ENCODE measurements around the gene SYN1.

The SYN1 gene

GRCh38 chrX:47590984-47591383 lies 28.7 kb downstream of the SYN1 start:
- Histone ChIP-seq H3K79me2 (ENCODE audit: control insufficient read depth, insufficient read depth, low read length, poor library complexity) (no peaks in the 10 kb centered on the region), H3K36me3 (ENCODE audit: control insufficient read depth in 1 of 2, insufficient read depth in 2 of 2, low read length in 2 of 2) (peaks cover 0 to 3% of the 10 kb centered on the region in 2 experiments)
- no CpG with 5 or more reads among the region's 5 CpGs for WGBS (ENCODE audit: extremely low coverage, insufficient coverage, insufficient read length)

GRCh38 chrX:47587906-47588735 lies 31.5 kb downstream of the SYN1 start:
- Histone ChIP-seq H3K14ac (ENCODE audit: low read length) (no peak overlapping the region), H4K12ac (ENCODE audit: low read depth, low read length) (no peak overlapping the region), H4K91ac (ENCODE audit: low read depth, low read length) (no peak overlapping the region), H2AFZ (ENCODE audit: insufficient read depth, low read length, poor library complexity) (no peak overlapping the region), H3K9me3 (ENCODE audit: insufficient read depth, low read depth, low read length) (peaks cover 3% of the 10 kb centered on the region), H3K4me1 (ENCODE audit: control insufficient read depth in 1 of 2, insufficient read depth in 2 of 2, low read length in 2 of 2) (no peaks in the 10 kb centered on the region), H3K4me3 (ENCODE audit: low read depth, low read length) (no peak overlapping the region), H3K27me3 (ENCODE audit: insufficient read depth, low read length) (no peaks in the 10 kb centered on the region), H3K23ac (ENCODE audit: low read length) (no peak overlapping the region), H3K4ac (ENCODE audit: low read depth, low read length) (no peak overlapping the region), H3K27ac (ENCODE audit: low read depth, low read length) (no peak overlapping the region), H3K36me3 (ENCODE audit: control insufficient read depth in 1 of 2, insufficient read depth in 2 of 2, low read length in 2 of 2) (peaks cover 10 to 11% of the 10 kb centered on the region in 2 experiments), H2BK120ac (ENCODE audit: insufficient read depth, low read length, poor library complexity) (no peak overlapping the region), H3K79me2 (ENCODE audit: control insufficient read depth, insufficient read depth, low read length, poor library complexity) (no peaks in the 10 kb centered on the region), H2BK5ac (ENCODE audit: low read depth, low read length, poor library complexity) (no peak overlapping the region), H2BK12ac (ENCODE audit: low read length) (no peak overlapping the region), H4K8ac (ENCODE audit: low read depth, low read length) (no peak overlapping the region), H3K9ac (ENCODE audit: low read length) (no peak overlapping the region), H3K4me2 (ENCODE audit: low read length) (no peak overlapping the region), H3K79me1 (ENCODE audit: low read length) (no peaks in the 10 kb centered on the region), H3K18ac (ENCODE audit: low read length) (no peak overlapping the region), H2AK5ac (ENCODE audit: low read length) (no peak overlapping the region)
- peak; percentile 44 to 60 for DNase-seq
- WGBS (ENCODE audit: extremely low coverage, insufficient coverage, insufficient read length) = no CpG with 5 or more reads among the region's 16 CpGs

More at GRCh38 chrX:47590984-47591383, 28.7 kb downstream of the SYN1 start:
- H2AK5ac ChIP-seq (ENCODE audit: low read length) = no peak overlapping the region
- no peak overlapping the region for H4K12ac ChIP-seq (ENCODE audit: low read depth, low read length)
- no peak for DNase-seq
- H3K27ac ChIP-seq (ENCODE audit: low read depth, low read length) = no peak overlapping the region
- no peak overlapping the region for H2BK5ac ChIP-seq (ENCODE audit: low read depth, low read length, poor library complexity)
- no peak overlapping the region for H3K14ac ChIP-seq (ENCODE audit: low read length)
- no peak overlapping the region for H2BK120ac ChIP-seq (ENCODE audit: insufficient read depth, low read length, poor library complexity)
- H3K27me3 ChIP-seq (ENCODE audit: insufficient read depth, low read length) = no peaks in the 10 kb centered on the region
- H4K8ac ChIP-seq (ENCODE audit: low read depth, low read length) = no peak overlapping the region
- H3K79me1 ChIP-seq (ENCODE audit: low read length) = no peaks in the 10 kb centered on the region
- no peak overlapping the region for H3K4me3 ChIP-seq (ENCODE audit: low read depth, low read length)
- H3K9ac ChIP-seq (ENCODE audit: low read length) = no peak overlapping the region
- H3K9me3 ChIP-seq (ENCODE audit: insufficient read depth, low read depth, low read length) = no peaks in the 10 kb centered on the region
- H2BK12ac ChIP-seq (ENCODE audit: low read length) = no peak overlapping the region
- H3K4me1 ChIP-seq (ENCODE audit: control insufficient read depth in 1 of 2, insufficient read depth in 2 of 2, low read length in 2 of 2) = no peaks in the 10 kb centered on the region
- H4K91ac ChIP-seq (ENCODE audit: low read depth, low read length) = no peak overlapping the region
- no peak overlapping the region for H3K18ac ChIP-seq (ENCODE audit: low read length)
- H3K23ac ChIP-seq (ENCODE audit: low read length) = no peak overlapping the region
- H3K4ac ChIP-seq (ENCODE audit: low read depth, low read length) = no peak overlapping the region
- no peak overlapping the region for H3K4me2 ChIP-seq (ENCODE audit: low read length)
- no peak overlapping the region for H2AFZ ChIP-seq (ENCODE audit: insufficient read depth, low read length, poor library complexity)

- H3K27me3 ChIP-seq (ENCODE audit: insufficient read depth, low read length) = no peaks in the 10 kb centered on the region
- no peak overlapping the region for H3K23ac ChIP-seq (ENCODE audit: low read length)
- peaks cover 3% of the 10 kb centered on the region for H3K79me1 ChIP-seq (ENCODE audit: low read length)
- H3K4ac ChIP-seq (ENCODE audit: low read depth, low read length) = no peak overlapping the region
- no peak overlapping the region for H3K4me2 ChIP-seq (ENCODE audit: low read length)
- no peak overlapping the region for H2AFZ ChIP-seq (ENCODE audit: insufficient read depth, low read length, poor library complexity)
- no peak overlapping the region for H2AK5ac ChIP-seq (ENCODE audit: low read length)
- H2BK120ac ChIP-seq (ENCODE audit: insufficient read depth, low read length, poor library complexity) = no peak overlapping the region
- no peak overlapping the region for H4K8ac ChIP-seq (ENCODE audit: low read depth, low read length)
- H2BK12ac ChIP-seq (ENCODE audit: low read length) = no peak overlapping the region
- H3K4me3 ChIP-seq (ENCODE audit: low read depth, low read length) = no peak overlapping the region
- H2BK5ac ChIP-seq (ENCODE audit: low read depth, low read length, poor library complexity) = no peak overlapping the region
- H3K14ac ChIP-seq (ENCODE audit: low read length) = no peak overlapping the region
- H3K27ac ChIP-seq (ENCODE audit: low read depth, low read length) = no peak overlapping the region
- no peak overlapping the region for H4K12ac ChIP-seq (ENCODE audit: low read depth, low read length)
- peaks cover 3% of the 10 kb centered on the region for H3K9me3 ChIP-seq (ENCODE audit: insufficient read depth, low read depth, low read length)
- H3K36me3 ChIP-seq (ENCODE audit: control insufficient read depth in 1 of 2, insufficient read depth in 2 of 2, low read length in 2 of 2) = peaks cover 10 to 11% of the 10 kb centered on the region in 2 experiments
- H4K91ac ChIP-seq (ENCODE audit: low read depth, low read length) = no peak overlapping the region
- H3K4me1 ChIP-seq (ENCODE audit: control insufficient read depth in 1 of 2, insufficient read depth in 2 of 2, low read length in 2 of 2) = no peaks in the 10 kb centered on the region
- no peak overlapping the region for H3K18ac ChIP-seq (ENCODE audit: low read length)
- no peak overlapping the region for H3K9ac ChIP-seq (ENCODE audit: low read length)
- H3K79me2 ChIP-seq (ENCODE audit: control insufficient read depth, insufficient read depth, low read length, poor library complexity) = peaks cover 2% of the 10 kb centered on the region
- WGBS (ENCODE audit: extremely low coverage, insufficient coverage, insufficient read length) = no CpG with 5 or more reads among the region's 4 CpGs
- no peak for DNase-seq
Observed at GRCh38 chrX:47587091-47587891, 32.4 kb downstream of the SYN1 start.

- no peak overlapping the region for H3K18ac ChIP-seq (ENCODE audit: low read length)
- peaks cover 3% of the 10 kb centered on the region for H3K9me3 ChIP-seq (ENCODE audit: insufficient read depth, low read depth, low read length)
- no peak overlapping the region for H3K14ac ChIP-seq (ENCODE audit: low read length)
- H2BK5ac ChIP-seq (ENCODE audit: low read depth, low read length, poor library complexity) = no peak overlapping the region
- no peak overlapping the region for H2BK120ac ChIP-seq (ENCODE audit: insufficient read depth, low read length, poor library complexity)
- WGBS (ENCODE audit: extremely low coverage, insufficient coverage, insufficient read length) = no CpG with 5 or more reads among the region's 11 CpGs
- H3K27me3 ChIP-seq (ENCODE audit: insufficient read depth, low read length) = no peaks in the 10 kb centered on the region
- no peak overlapping the region for H4K8ac ChIP-seq (ENCODE audit: low read depth, low read length)
- peaks cover 3 to 4% of the 10 kb centered on the region in 2 experiments for H3K4me1 ChIP-seq (ENCODE audit: control insufficient read depth in 1 of 2, insufficient read depth in 2 of 2, low read length in 2 of 2)
- no peak overlapping the region for H2AFZ ChIP-seq (ENCODE audit: insufficient read depth, low read length, poor library complexity)
- no peak overlapping the region for H3K9ac ChIP-seq (ENCODE audit: low read length)
- no peak for DNase-seq
- H3K36me3 ChIP-seq (ENCODE audit: control insufficient read depth in 1 of 2, insufficient read depth in 2 of 2, low read length in 2 of 2) = peaks cover 10 to 11% of the 10 kb centered on the region in 2 experiments
- H3K79me1 ChIP-seq (ENCODE audit: low read length) = peaks cover 6% of the 10 kb centered on the region
- H2AK5ac ChIP-seq (ENCODE audit: low read length) = no peak overlapping the region
- H3K4ac ChIP-seq (ENCODE audit: low read depth, low read length) = no peak overlapping the region
- H4K12ac ChIP-seq (ENCODE audit: low read depth, low read length) = no peak overlapping the region
- no peak overlapping the region for H2BK12ac ChIP-seq (ENCODE audit: low read length)
- no peak overlapping the region for H3K27ac ChIP-seq (ENCODE audit: low read depth, low read length)
- H3K4me3 ChIP-seq (ENCODE audit: low read depth, low read length) = no peak overlapping the region
- no peak overlapping the region for H3K23ac ChIP-seq (ENCODE audit: low read length)
- H3K79me2 ChIP-seq (ENCODE audit: control insufficient read depth, insufficient read depth, low read length, poor library complexity) = peaks cover 2% of the 10 kb centered on the region
- no peak overlapping the region for H3K4me2 ChIP-seq (ENCODE audit: low read length)
- no peak overlapping the region for H4K91ac ChIP-seq (ENCODE audit: low read depth, low read length)
Observed at GRCh38 chrX:47586043-47586787, 33.4 kb downstream of the SYN1 start.
